GM12872 (cell line): ENCODE measurements around the gene WWP2.

ENCODE experiments used
- TF ChIP-seq, protein P1 (sequence below): IDR thresholded peaks from 3 replicates; pipeline ENCODE4 v1.5.1; 2011; ENCODE audit warnings: low read depth, mild to moderate bottlenecking, low read length, moderate library complexity; ENCODE audit not compliant: insufficient read depth

WWP2 gene

DNA sequence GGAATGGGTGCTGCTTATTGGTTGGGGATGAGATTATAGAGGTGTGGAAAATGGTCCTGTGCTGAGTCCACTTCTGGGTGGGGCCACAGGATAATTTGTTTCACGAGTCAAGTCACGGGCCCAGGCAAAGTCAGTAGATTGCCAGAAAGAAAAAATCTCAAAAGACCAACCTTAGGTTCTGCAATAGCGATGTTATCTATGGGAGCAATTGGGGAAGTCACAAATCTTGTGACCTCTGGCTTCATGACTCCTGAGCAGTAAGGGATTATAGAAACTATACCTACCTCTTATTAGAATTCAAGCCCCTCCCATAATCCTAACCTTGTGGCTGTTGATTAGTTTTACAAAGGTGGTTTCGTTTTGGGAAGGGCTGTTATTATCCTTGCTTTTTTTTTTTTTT, 31.4 kb downstream of the WWP2 start:
- TF ChIP-seq, protein P1, sequence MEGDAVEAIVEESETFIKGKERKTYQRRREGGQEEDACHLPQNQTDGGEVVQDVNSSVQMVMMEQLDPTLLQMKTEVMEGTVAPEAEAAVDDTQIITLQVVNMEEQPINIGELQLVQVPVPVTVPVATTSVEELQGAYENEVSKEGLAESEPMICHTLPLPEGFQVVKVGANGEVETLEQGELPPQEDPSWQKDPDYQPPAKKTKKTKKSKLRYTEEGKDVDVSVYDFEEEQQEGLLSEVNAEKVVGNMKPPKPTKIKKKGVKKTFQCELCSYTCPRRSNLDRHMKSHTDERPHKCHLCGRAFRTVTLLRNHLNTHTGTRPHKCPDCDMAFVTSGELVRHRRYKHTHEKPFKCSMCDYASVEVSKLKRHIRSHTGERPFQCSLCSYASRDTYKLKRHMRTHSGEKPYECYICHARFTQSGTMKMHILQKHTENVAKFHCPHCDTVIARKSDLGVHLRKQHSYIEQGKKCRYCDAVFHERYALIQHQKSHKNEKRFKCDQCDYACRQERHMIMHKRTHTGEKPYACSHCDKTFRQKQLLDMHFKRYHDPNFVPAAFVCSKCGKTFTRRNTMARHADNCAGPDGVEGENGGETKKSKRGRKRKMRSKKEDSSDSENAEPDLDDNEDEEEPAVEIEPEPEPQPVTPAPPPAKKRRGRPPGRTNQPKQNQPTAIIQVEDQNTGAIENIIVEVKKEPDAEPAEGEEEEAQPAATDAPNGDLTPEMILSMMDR, result no peak

DNA sequence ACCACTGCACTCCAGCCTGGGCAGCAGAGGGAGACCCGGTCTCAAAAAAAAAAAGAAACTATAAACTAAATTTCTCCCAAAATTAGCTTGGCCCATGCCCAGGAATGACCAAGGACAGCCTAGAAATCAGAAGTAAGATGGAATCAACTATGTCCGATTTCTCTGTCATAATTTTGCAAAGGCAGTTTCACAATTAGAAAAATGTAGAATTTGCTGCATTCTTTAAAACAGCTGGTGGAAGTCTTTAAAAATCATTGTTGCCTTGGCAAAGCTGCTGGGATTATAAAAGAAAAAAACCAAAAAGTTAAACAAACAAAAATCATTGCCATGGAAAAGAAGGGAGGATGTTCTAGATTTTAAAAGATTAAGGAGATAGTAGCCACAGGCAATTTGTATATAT, 32.4 kb downstream of the WWP2 start:
- TF ChIP-seq, protein P1, result no peak

DNA sequence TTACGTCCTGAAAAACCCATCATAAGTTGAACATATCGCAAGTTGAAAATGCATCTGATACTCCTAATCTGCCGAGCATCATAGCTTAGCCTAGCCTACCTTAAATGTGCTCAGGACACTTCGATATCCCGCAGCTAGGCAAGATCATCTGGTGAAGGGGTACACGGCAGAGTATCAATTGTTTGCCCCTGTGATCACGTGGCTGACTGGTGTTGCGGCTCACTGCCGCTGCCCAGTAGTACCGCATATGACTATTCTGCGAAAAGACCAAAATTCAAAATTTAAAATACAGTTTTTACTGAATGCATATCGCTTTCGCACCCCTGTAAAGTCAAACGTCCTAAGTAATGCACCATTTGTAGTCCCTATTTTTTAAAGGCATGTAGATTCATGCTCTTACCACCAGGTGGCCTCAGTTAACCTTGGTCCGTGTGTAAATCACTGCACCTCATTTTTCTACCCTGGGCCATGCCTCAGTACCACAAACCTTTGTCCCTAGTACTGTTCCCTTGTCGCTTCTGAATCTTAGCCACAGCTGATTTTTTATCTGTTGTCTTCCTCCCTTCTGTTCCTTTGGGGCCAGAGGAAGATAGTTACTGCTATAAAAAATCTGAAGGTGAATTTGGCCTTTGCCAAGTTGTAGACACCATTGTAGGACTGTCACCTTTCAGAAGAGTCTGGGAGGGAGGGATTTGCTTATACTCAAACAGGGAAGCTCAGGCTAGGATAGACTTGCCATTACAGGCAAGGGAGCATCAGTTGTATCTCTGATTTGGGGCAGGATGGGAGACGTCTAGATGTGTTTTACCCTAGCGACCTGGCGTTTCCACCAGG, 34.4 kb downstream of the WWP2 start:
- TF ChIP-seq, protein P1, result peak; percentile 87

DNA sequence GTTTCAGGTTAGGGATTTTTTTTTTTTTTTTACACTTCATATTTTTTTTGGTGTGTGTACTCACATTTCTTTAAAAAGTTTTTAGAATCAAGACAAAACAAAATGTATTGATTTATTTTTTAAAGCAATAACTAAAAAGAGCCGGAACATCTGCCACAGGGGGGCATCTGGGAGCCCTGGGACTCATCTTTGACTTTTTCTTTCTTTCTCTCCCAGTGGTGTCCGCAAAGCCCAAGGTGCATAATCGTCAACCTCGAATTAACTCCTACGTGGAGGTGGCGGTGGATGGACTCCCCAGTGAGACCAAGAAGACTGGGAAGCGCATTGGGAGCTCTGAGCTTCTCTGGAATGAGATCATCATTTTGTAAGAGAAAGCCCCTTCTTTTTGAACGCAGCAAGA, 36.3 kb downstream of the WWP2 start:
- TF ChIP-seq, protein P1, result no peak

DNA sequence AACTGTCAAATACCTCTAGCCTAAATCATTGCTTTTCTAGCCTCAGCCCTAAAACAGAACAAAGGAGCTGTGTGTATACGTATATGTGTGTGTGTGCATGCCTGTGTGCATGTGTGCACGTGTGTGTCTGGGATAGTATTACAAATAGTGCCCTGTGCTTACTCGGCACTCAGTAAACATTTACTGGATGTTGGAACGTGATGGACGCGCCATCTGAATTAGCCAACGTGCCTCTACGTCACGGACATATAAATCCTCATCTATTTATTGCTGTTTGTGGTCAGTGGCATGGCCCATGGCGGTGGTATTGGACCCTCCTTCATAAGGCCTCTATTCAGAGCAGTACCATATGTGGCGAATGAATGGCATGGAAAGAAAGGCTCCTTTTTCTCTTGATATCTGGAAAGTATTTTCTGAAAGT, 37.5 kb downstream of the WWP2 start:
- TF ChIP-seq, protein P1, result no peak

DNA sequence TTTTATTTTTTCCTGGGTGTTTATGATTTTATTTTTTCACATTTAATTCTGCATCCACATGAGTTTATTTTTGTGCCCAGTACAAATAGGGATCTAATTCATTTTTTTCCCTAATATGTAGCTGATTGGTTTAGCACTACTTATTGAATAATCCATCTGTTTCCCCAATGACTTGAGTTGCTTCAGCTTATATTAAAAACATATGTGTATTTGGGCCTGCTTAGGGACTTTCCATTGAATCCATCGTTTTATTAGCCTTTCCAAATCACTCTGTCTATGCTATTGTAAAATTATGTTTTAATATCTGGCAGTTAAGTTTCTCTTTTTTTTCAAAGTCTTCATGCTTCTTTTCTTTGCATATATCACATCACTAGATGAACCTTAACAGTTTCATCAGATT, 42.2 kb downstream of the WWP2 start:
- TF ChIP-seq, protein P1, result no peak

DNA sequence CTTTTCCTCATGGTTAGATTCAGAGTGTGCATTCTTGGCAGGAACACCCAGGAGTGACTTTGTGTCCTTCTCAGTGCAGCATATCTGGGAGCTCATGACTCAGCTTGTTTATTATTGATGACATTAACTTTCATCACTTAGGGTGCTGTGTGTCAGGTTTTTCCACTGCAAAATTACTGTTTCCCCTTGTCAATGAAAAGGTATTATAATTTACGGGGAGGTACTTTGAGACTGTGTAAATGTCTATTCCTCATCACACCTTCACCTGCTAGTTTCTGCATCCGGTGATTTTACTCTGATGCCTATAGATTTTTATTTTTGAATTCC, 50.5 kb downstream of the WWP2 start:
- TF ChIP-seq, protein P1, result no peak

DNA sequence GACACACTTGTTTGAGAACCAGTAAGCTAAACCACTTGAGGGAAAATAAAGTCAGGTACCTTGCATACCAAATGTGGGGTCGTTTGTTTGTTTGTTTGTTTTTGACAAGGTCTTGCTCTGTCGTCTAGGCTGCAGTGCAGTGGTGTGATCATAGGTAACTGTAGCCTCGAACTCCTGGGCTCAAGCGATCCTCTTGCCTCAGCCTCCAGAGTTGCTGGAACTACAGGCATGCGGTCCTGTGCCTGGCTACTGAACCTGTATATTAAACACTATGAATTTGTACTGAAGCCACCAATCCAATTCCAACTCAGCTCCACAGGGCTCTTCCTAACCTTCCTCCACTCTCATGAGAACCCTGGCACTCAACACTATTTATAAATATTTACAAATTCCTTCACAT, 51.9 kb downstream of the WWP2 start:
- TF ChIP-seq, protein P1, result no peak
